Measurements from ENCODE around the gene EIF3L. TPM values are rescaled to one million over a fixed set of nuclear protein-coding genes. Genes with fewer than 3 reads are reported as not detected.

The EIF3L gene
- total and polyA plus RNA-seq, 9 of the 15 experiments (the other 6 are each of a cell fraction or from before 2014, with no cell fraction given) = 257 to 699 (median 368) TPM

DNA sequence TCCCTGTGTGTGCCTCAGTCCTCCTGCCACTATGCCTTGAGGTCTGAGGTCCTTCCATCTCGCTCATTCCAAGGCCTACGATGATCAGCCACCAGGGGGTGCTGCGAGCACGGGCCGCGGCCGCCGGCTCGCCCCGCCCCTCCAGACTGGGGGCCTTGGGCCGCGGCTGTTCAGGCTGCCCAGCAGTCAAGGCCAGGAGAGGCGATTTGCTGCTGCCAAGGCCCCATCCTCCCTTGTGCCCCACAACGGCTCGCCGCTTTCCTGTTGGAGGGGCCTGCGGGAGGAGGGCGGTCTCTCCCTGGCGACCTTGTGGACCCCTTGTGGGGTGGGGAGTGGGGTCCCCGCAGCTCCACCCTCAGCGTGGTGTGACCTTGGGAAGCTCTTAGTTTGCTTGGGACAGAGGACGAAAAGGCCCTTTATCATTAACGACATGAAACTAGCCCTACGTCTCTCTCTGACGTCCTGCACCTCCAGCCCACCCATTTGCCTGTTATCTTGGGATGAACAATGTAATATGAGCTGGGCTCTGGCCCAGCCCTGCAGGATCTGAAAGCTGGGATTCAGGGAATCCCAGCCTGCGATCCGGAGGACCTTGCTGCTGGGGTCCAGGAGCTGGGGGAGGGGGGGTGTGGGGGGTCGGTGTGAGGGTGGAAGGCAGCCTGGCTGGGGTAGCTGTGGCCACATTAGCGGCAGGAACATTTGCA, 31.4 kb upstream of the EIF3L start (continued):
- TF ChIP-seq TAL1 (IDR thresholded peaks at IDR 0.05) (no peak), FOXJ3 (CRISPR knock-in tag; IDR thresholded peaks at IDR 0.05) (no peak), MEIS2 (IDR thresholded peaks at IDR 0.05; ENCODE audit: partially characterized antibody) (no peak), CREM (IDR thresholded peaks at IDR 0.05; ENCODE audit: low read depth) (peak; percentile 55; the same call in 1 of the 2 replicates), CHD4 (IDR thresholded peaks at IDR 0.05; ENCODE audit: insufficient read depth, insufficient replicate concordance, low read depth, low read length, poor library complexity, severe bottlenecking) (no peak), ZBTB7A (IDR thresholded peaks at IDR 0.05; ENCODE audit: borderline replicate concordance, control insufficient read depth, low read depth, low read length) (peak; percentile 55; the same call in 1 of the 2 replicates), EWSR1 (IDR thresholded peaks at IDR 0.05; ENCODE audit: borderline replicate concordance, low read depth, partially characterized antibody) (no peak), SRSF3 (IDR thresholded peaks at IDR 0.05; ENCODE audit: insufficient read depth, low read length) (no peak), TSC22D4 (tag; IDR thresholded peaks at IDR 0.05) (no peak), FUS (optimal IDR thresholded peaks at IDR 0.05; ENCODE audit: low read depth, low read length) (no peak), SMC3 (conservative IDR thresholded peaks at IDR 0.05; ENCODE audit: insufficient read depth, low read depth, low read length) (peak; percentile 70), SOX6 (IDR thresholded peaks at IDR 0.05) (no peak), SRSF7 (optimal IDR thresholded peaks at IDR 0.05; ENCODE audit: low read depth, low read length) (no peak), DEAF1 (CRISPR knock-in tag; IDR thresholded peaks at IDR 0.05) (peak; percentile 66; the same call in 1 of the 2 replicates), HMG20B (CRISPR knock-in tag; IDR thresholded peaks at IDR 0.05) (no peak), PHF20 (IDR thresholded peaks at IDR 0.05; ENCODE audit: partially characterized antibody) (no peak), BHLHE40 (IDR thresholded peaks at IDR 0.05; ENCODE audit: low read length) (no peak), TBL1XR1 (IDR thresholded peaks at IDR 0.05; ENCODE audit: low read length in 2 of 2) (no peak), SMAD4 (CRISPR knock-in tag; conservative IDR thresholded peaks at IDR 0.05) (peak; percentile 56; the same call in 1 of the 2 replicates), PCBP1 (IDR thresholded peaks at IDR 0.05; ENCODE audit: low read depth, low read length, poor library complexity, severe bottlenecking) (peak; percentile 12)
- TF ChIP-seq, protein P1, sequence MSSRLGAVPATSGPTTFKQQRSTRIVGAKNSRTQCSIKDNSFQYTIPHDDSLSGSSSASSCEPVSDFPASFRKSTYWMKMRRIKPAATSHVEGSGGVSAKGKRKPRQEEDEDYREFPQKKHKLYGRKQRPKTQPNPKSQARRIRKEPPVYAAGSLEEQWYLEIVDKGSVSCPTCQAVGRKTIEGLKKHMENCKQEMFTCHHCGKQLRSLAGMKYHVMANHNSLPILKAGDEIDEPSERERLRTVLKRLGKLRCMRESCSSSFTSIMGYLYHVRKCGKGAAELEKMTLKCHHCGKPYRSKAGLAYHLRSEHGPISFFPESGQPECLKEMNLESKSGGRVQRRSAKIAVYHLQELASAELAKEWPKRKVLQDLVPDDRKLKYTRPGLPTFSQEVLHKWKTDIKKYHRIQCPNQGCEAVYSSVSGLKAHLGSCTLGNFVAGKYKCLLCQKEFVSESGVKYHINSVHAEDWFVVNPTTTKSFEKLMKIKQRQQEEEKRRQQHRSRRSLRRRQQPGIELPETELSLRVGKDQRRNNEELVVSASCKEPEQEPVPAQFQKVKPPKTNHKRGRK (tag; IDR thresholded peaks at IDR 0.05) = no peak
- TF ChIP-seq, protein P2, sequence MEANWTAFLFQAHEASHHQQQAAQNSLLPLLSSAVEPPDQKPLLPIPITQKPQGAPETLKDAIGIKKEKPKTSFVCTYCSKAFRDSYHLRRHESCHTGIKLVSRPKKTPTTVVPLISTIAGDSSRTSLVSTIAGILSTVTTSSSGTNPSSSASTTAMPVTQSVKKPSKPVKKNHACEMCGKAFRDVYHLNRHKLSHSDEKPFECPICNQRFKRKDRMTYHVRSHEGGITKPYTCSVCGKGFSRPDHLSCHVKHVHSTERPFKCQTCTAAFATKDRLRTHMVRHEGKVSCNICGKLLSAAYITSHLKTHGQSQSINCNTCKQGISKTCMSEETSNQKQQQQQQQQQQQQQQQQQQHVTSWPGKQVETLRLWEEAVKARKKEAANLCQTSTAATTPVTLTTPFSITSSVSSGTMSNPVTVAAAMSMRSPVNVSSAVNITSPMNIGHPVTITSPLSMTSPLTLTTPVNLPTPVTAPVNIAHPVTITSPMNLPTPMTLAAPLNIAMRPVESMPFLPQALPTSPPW (CRISPR knock-in tag; IDR thresholded peaks at IDR 0.05) = peak; percentile 84
- TF ChIP-seq, protein P3, sequence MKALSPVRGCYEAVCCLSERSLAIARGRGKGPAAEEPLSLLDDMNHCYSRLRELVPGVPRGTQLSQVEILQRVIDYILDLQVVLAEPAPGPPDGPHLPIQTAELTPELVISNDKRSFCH (CRISPR knock-in tag; IDR thresholded peaks at IDR 0.05) = no peak
- TF ChIP-seq, protein P3 (tag; IDR thresholded peaks at IDR 0.05) = no peak

Measured in K562 (cell line).